Measurements from ENCODE around the gene SPOCK2.
"Not testable (repeated sequence)": the region's sequence is repeated elsewhere in the genome, so short reads cannot be mapped to it uniquely, and the experiment has no call there.

SPOCK2 gene

GRCh38 chr10:72050873-72051272, 37.5 kb downstream of the SPOCK2 start:
- no peak for DNase-seq

- no peak for DNase-seq
Measured at GRCh38 chr10:72049969-72050781, 38.2 kb downstream of the SPOCK2 start.

DNA sequence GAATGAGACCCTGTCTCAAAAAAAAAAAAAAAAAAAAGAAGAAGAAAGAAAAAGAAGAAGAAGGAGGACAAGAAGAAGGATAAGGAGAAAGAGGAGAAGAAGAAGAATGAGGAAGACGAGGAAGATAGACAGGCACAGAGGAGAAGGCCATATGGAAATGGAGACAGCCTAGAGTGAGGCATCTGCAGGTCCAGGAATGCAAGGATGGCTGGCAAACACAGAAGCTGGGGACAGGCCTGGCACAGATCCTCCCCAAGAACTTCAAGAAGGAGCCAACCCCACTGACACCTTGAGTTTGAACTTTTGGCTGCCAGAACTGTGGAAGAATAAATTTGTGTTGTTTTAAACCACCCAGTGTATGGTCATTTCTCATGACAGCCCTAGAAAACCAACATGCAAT, 38.9 kb downstream of the SPOCK2 start:
- no peak for DNase-seq

DNA sequence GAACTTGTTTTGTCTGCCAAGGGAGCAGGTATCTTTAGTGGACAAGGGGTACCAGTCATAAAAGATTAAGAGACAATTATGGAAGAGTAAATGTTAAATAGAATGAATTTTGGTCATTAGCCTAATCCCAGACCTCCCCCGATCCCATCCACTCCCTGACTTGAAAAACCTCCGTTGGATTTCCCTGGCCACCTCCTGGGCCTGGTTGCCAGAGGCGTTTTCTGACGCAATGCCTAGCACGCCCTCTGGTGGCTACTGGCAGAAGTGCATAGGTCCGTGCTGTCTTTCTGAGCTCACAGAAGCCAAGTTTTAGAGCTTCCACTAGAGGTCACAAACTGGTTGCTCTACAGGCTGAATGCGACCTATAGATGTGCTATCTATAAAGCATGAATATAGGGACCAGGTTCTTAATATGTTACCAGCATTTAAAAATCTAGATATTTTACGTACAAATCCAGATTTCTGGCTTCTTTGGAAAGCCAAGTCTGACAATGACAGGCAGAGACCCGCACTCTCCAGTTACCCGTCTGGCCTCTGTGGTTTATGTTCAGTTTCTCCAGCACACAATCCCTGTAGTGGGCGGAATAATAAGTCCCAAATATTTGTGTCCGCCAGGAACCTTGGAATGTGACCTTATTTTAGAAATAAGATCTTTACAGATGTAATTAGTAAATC, 39.8 kb downstream of the SPOCK2 start:
- peak; percentile 86 for DNase-seq

- DNase-seq, result no peak
Measured at GRCh38 chr10:72045586-72045985, 42.8 kb downstream of the SPOCK2 start.

DNA sequence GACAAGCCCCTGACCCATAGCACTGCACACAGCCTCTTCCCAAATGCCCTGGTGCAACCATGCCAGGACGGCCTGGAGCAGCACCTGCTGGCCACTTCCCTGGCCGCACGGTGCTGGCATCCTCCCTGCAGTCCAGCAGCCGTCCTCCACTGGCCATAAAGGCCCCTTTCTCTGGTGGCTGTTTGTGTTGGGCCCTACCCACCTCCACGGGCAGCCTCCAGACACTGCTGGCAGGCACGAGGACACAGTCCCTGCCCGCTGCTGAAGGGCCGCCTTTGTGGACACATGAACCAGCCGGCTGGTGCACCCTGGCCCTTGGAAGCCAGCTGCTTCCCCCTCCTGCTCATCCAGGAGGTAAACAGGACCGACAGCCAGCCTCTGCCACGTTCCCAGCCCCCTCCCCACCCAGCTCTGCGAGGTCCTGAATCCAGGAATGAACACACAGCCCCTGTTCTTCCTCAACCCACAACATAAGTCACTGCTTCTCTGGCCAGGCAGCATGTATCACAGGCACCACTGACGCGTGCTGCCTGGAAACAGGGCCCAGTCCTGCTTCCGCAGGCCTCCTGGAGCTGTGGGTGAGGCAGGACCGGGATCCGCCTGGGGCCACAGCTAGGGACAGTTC, 43.8 kb downstream of the SPOCK2 start:
- no peak for DNase-seq

GRCh38 chr10:72043016-72043834, 45.1 kb downstream of the SPOCK2 start:
- DNase-seq, result no peak

- no peak for DNase-seq
Measured at GRCh38 chr10:72041491-72041890, 46.9 kb downstream of the SPOCK2 start.

- DNase-seq, result no peak
Measured at GRCh38 chr10:72039377-72039776, 49.0 kb downstream of the SPOCK2 start.

GRCh38 chr10:72038458-72039001, 49.8 kb downstream of the SPOCK2 start:
- DNase-seq, result no peak

GRCh38 chr10:72037811-72038210, 50.5 kb downstream of the SPOCK2 start:
- DNase-seq, result no peak

- no peak for DNase-seq
Measured at GRCh38 chr10:72037266-72037665, 51.1 kb downstream of the SPOCK2 start.

DNA sequence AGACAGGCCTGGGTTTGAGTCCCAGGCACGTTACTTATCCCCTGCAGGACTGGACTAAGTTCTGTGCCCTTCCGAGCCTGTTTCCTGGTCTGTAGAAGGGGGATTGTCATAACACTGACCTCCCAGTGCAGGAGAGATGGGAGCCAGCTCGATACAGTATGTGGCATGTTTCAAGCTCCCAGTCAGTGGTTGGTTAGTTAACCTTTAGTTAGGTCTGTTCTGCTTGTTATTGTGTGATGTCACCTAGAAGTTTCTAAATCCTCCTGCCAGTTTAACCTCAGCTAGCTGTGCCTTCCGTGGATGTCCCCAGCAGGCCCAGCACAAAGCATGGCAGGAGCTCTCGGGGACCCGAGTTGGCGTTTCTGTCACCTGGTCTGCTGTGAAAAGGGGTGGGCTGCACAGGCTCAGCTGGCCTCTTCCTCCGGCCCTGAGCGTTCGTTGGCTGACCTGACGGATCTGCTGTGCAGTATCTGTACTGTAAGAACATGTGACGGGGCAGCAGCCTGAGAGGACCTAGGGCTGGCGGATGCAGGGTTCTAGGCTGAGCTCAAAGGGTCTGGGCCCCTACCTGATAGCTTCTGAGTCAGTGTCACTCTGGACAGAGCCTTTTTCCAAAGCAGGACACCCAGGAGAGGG, 53.0 kb downstream of the SPOCK2 start:
- no peak for DNase-seq

- no peak for DNase-seq
Measured at GRCh38 chr10:72034761-72035160, 53.6 kb downstream of the SPOCK2 start.

DNA sequence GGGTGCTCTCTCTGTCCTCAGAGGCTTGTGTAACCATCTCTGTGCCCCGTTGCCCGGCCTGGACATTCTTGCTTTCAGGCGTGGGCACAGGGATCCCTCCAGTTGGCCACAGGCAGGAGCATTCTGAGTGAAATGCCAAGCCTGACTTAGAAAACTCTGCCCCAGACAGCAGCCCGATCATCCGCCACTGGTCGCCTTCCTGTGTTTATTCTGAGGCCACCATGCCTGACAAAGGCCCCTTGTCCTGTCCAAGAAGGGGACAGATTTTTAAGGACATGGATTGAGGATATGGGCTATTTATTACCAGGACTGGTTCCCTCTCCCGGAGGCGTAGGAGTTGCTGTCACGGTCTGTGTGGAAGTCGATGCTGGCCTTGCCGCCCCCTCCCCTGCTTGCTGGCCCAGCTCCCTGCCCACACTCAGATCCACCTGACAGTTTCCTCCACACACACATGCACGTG, 54.3 kb downstream of the SPOCK2 start:
- DNase-seq, result no peak

DNA sequence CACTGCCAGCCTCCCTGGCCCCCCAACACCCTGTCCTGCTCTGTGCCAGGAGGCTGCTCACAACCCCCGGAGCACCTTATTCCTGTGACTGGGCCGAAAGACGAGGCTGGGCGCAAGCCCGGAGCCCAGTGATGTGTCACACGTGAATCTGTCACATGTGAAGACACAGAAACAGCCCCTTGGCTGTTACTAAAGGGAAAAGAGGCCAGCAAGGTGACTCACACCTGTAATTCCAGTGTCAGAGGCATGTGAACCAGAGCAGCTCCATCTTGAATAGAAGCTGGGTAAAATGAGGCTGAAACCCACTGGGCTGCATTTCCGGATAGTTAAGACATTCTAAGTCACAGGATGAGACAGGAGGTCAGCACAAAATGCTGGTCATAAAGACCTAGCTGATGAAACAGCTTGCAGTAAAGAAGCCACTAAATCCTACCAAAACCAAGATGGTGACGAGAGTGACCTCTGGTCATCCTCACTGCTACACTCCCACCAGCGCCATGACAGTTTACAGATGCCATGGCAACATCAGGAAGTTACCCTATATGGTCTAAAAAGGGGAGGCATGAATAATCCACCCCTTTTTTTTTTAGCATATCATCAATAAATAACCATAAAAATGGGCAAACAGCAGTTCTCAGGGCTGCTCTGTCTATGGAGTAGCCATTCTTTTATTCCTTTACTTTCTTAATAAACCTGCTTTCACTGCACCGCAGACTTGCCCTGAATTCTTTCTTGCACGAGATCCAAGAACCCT, 55.8 kb downstream of the SPOCK2 start:
- DNase-seq, result not testable (repeated sequence)

- DNase-seq, result no peak
Measured at GRCh38 chr10:72031706-72032105, 56.6 kb downstream of the SPOCK2 start.

GRCh38 chr10:72030762-72031543, 57.4 kb downstream of the SPOCK2 start:
- no peak for DNase-seq

DNA sequence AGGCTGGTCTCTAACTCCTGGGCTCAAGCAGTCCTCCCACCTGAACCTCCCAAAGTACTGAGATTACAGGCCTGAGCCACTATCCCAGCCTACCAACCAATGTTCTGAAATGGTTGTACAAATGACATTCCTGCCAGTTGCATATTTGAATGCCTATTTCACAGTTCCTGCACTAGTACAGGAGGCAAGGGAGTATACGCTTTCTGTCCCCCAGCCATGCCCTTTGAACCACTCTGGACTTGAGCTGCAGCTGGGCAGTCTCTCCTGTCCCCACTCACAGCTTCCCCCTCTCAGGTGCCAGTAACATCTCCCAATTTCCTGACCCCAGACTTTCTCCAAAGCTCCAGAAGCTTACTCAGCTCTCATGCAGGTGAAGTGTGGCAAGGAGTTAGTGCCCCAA, 58.9 kb downstream of the SPOCK2 start:
- no peak for DNase-seq

GRCh38 chr10:72027498-72027897, 60.9 kb downstream of the SPOCK2 start:
- DNase-seq, result no peak
